Measurements from ENCODE around the gene RAPGEF3. TPM values are rescaled to one million over a fixed set of nuclear protein-coding genes. Genes with fewer than 3 reads are reported as not detected.

The RAPGEF3 gene
- total RNA-seq, 1 experiment from 2014 or later, result 8.2 TPM

DNA sequence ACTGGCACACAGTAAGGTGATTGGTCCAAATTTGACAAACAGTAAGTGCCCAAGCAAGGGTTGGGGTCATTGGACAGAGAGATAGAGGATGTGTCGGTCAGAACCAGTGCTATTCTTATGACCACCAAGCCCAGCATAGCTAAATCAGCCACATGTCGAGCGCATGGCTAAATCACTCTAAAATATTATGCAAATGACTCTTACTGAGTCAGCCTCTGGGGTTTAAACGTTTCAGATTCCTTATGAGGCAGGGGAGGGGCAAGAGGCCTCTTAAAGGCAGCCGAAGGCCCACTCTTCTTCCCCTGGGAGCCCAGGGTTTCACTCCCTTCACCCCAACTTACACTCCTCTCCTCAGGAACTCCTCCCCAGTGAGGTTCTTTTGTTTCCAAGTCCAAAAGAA, 32.8 kb downstream of the RAPGEF3 start:
- no peak for DNase-seq
- H3K27me3 Mint-ChIP-seq (ENCODE audit: unreplicated experiment), result peaks cover 13% of the 10 kb centered on the region
- H3K36me3 Mint-ChIP-seq (ENCODE audit: insufficient read depth, unreplicated experiment), result no peaks in the 10 kb centered on the region
- no peak overlapping the region for H3K27ac Mint-ChIP-seq (ENCODE audit: unreplicated experiment)
- peaks cover 13% of the 10 kb centered on the region for H3K4me1 Mint-ChIP-seq (ENCODE audit: low read depth, unreplicated experiment)
- TF ChIP-seq, protein P1, sequence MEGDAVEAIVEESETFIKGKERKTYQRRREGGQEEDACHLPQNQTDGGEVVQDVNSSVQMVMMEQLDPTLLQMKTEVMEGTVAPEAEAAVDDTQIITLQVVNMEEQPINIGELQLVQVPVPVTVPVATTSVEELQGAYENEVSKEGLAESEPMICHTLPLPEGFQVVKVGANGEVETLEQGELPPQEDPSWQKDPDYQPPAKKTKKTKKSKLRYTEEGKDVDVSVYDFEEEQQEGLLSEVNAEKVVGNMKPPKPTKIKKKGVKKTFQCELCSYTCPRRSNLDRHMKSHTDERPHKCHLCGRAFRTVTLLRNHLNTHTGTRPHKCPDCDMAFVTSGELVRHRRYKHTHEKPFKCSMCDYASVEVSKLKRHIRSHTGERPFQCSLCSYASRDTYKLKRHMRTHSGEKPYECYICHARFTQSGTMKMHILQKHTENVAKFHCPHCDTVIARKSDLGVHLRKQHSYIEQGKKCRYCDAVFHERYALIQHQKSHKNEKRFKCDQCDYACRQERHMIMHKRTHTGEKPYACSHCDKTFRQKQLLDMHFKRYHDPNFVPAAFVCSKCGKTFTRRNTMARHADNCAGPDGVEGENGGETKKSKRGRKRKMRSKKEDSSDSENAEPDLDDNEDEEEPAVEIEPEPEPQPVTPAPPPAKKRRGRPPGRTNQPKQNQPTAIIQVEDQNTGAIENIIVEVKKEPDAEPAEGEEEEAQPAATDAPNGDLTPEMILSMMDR (IDR thresholded peaks at IDR 0.05; ENCODE audit: unreplicated experiment), result no peak
- H3K4me3 Mint-ChIP-seq (ENCODE audit: low read depth, unreplicated experiment), result no peak overlapping the region
- CTCF ChIA-PET, result interaction anchor here (0.8 kb wide), 1 partner anchor 20 kb away, joined by 3 read pairs; the partner anchor contains the start of gene RPAP3
- no TSS peak for BruUV-seq (replicated peaks)
- no peaks in the 10 kb centered on the region for H3K9me3 Mint-ChIP-seq (ENCODE audit: low read depth, unreplicated experiment)
- intact Hi-C loops (cut with micrococcal nuclease; ENCODE audit: unreplicated experiment), result no loop called here

DNA sequence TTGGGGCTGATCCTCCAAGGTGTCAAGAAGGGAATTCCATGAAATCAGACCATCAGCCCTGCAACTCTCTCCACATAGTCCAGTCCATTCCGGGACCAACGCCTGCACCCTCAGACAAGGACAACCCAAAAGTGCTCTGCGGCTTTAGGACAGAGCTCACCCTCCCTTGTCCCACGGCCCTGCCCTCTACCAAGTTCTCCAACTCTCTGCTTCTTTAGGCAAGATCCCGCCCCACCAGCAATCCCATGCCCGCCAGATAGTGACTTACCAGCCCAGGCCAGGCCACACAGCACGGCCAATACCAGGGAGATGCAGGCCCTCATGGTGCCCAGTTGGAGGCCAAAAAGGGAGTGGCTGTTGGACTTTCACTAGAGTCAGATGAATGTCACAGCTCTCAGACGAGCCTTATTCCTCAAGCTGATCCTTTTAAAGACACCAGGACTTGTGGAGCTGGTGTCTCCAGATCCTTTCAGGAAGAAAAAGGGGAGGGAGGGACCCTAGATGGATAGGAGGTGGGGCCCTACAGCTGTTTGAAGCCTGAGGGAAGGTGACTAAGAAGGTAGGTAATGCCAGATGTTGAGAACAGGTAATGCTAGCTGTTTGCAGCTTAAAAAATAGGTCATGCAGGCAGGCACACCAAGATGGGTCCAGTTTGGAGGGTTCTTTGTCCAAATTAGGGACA, 33.4 kb downstream of the RAPGEF3 start, which contains the start of gene ENDOU:
Gene ENDOU (minus strand): TSS at position 400 of the 682 bp plus-strand sequence. CDS start 77 bp downstream, at position 323.
- no TSS peak for BruUV-seq (replicated peaks)
- Mint-ChIP-seq H3K9me3 (ENCODE audit: low read depth, unreplicated experiment) (no peaks in the 10 kb centered on the region), H3K4me1 (ENCODE audit: low read depth, unreplicated experiment) (peaks cover 13% of the 10 kb centered on the region), H3K36me3 (ENCODE audit: insufficient read depth, unreplicated experiment) (no peaks in the 10 kb centered on the region), H3K27ac (ENCODE audit: unreplicated experiment) (no peak within 1 kb of the TSS), H3K4me3 (ENCODE audit: low read depth, unreplicated experiment) (no peak within 1 kb of the TSS), H3K27me3 (ENCODE audit: unreplicated experiment) (peaks cover 13% of the 10 kb centered on the region)
- intact Hi-C loops (cut with micrococcal nuclease; ENCODE audit: unreplicated experiment), result no loop called here
- DNase-seq, result no peak
- CTCF ChIA-PET, result no interaction called here
- TF ChIP-seq, protein P1 (IDR thresholded peaks at IDR 0.05; ENCODE audit: unreplicated experiment), result no peak

DNA sequence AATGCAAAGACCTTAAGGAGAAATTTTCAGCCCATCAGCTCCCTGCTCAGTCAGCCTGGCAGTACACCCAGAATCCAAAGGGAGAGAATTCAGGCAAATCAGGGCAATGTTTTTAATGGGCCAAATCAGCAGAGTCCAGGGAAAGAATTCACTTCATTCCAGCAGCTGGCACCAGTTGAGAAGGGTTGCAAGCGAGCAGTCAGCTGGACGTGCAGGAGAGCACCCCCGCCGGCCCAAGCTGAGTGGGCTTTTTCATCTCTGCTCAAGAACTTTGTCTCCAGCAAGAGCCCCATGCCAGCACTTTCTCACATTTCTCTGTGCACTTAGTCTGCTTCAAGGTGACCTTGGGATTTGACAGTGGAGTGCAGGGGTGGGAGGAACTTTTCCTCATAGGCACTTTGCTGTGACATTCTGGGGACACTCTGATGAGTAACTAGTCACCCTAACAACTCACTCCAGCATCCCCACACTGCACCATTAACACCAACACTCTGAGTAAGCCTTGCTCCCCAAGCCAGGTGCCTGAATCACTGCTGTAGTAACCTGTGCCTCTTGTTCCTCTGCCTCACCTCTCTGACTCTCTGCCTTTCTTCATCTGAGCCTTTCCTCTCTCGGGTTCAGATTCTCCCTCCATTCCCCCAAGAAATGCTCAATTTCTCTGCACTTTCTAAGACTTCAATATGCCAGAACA, 35.6 kb downstream of the RAPGEF3 start:
- Mint-ChIP-seq H3K27ac (ENCODE audit: unreplicated experiment) (no peak overlapping the region), H3K27me3 (ENCODE audit: unreplicated experiment) (peaks cover 4% of the 10 kb centered on the region), H3K4me1 (ENCODE audit: low read depth, unreplicated experiment) (peaks cover 13% of the 10 kb centered on the region), H3K4me3 (ENCODE audit: low read depth, unreplicated experiment) (no peak overlapping the region), H3K9me3 (ENCODE audit: low read depth, unreplicated experiment) (no peaks in the 10 kb centered on the region), H3K36me3 (ENCODE audit: insufficient read depth, unreplicated experiment) (no peaks in the 10 kb centered on the region)
- no TSS peak for BruUV-seq (replicated peaks)
- no peak for DNase-seq
- TF ChIP-seq, protein P1 (IDR thresholded peaks at IDR 0.05; ENCODE audit: unreplicated experiment), result no peak
- CTCF ChIA-PET, result no interaction called here
- intact Hi-C loops (cut with micrococcal nuclease; ENCODE audit: unreplicated experiment), result no loop called here

DNA sequence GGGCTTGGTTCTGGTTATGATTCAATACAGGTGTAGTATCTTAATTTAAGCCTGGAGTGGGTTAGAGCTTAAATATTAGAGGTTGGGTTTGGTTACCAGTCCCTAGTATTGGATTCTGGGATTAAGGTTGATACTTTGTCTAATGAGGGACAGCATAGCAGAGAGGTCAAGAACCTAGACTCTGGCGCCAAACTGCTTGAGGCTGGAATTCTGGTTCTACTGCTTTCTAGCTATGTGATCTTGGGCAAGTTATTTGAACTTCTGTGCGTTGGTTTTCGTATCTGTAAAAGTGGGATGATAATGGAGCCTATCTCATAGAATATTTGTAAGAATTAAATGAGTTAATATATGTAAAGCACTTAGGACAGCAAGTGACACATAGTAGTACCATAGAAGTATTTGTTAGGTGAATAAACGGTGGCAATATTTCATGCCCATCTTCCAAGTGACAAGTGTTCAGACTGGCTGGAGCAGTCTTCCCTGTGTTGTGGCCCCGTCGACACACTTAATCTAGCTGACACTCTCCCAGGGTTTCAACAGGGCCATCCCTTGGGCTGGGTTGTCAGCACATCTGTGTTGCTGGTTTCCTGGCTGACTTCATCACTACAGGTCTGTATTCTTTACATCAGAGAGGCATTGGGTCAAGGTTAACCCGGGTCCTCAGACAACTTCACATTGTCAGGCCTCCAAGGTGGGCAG, 36.4 kb downstream of the RAPGEF3 start:
- CTCF ChIA-PET, result no interaction called here
- BruUV-seq (replicated peaks), result no TSS peak
- intact Hi-C loops (cut with micrococcal nuclease; ENCODE audit: unreplicated experiment), result no loop called here
- Mint-ChIP-seq H3K36me3 (ENCODE audit: insufficient read depth, unreplicated experiment) (no peaks in the 10 kb centered on the region), H3K4me3 (ENCODE audit: low read depth, unreplicated experiment) (no peak overlapping the region), H3K27ac (ENCODE audit: unreplicated experiment) (no peak overlapping the region), H3K27me3 (ENCODE audit: unreplicated experiment) (no peaks in the 10 kb centered on the region), H3K9me3 (ENCODE audit: low read depth, unreplicated experiment) (no peaks in the 10 kb centered on the region), H3K4me1 (ENCODE audit: low read depth, unreplicated experiment) (peaks cover 13% of the 10 kb centered on the region)
- TF ChIP-seq, protein P1 (IDR thresholded peaks at IDR 0.05; ENCODE audit: unreplicated experiment), result no peak
- DNase-seq, result no peak
